Measurements from ENCODE around the gene PITRM1.

The PITRM1 gene

DNA sequence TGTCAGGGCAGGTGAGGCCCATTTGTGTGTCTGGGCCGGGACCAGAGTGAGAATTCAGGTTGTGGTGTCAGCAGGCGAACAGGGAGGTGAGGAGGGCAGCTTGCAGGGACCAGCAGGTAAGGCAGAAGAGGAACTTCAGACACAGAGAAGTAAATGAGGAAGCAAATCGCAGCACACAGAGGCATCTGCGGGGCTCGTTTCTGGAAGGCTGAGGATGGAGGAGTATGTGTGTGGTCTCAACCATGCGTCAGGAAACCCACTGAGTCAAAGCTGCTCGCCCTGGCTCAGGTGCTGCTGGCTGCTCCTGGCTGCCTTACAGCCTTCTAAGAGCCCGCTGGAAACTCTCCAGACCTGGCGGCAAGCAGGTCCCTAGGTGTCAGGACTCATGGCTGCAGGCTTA is 26.9 kb upstream of the PITRM1 start:
- Histone ChIP-seq H3K9me3 (ENCODE audit: low read length) (no peaks in the 10 kb centered on the region), H3K4me1 (ENCODE audit: insufficient read depth, low read length, severe bottlenecking) (no peaks in the 10 kb centered on the region), H3K9me2 (ENCODE audit: low read depth, low read length) (no peaks in the 10 kb centered on the region), H3K4me2 (ENCODE audit: low read length) (no peak overlapping the region; the same call in 1 of the 2 replicates), H3K79me2 (ENCODE audit: insufficient read depth, low read length) (no peaks in the 10 kb centered on the region), H2AFZ (ENCODE audit: low read length) (no peak overlapping the region), H3K36me3 (ENCODE audit: insufficient read depth, low read length) (no peaks in the 10 kb centered on the region), H3F3A (ENCODE audit: insufficient read depth, low read length) (no peaks in the 10 kb centered on the region), H3K27ac (ENCODE audit: low read depth, low read length, poor library complexity, severe bottlenecking) (no peak overlapping the region), H3K9ac (ENCODE audit: low read length) (no peak overlapping the region), H3K4me3 (ENCODE audit: low read depth, low read length, poor library complexity, severe bottlenecking) (no peak overlapping the region), H3K27me3 (ENCODE audit: insufficient read depth, low read length) (no peaks in the 10 kb centered on the region), H4K20me1 (ENCODE audit: insufficient read depth, low read length) (no peaks in the 10 kb centered on the region)
- TF ChIP-seq, protein P1, sequence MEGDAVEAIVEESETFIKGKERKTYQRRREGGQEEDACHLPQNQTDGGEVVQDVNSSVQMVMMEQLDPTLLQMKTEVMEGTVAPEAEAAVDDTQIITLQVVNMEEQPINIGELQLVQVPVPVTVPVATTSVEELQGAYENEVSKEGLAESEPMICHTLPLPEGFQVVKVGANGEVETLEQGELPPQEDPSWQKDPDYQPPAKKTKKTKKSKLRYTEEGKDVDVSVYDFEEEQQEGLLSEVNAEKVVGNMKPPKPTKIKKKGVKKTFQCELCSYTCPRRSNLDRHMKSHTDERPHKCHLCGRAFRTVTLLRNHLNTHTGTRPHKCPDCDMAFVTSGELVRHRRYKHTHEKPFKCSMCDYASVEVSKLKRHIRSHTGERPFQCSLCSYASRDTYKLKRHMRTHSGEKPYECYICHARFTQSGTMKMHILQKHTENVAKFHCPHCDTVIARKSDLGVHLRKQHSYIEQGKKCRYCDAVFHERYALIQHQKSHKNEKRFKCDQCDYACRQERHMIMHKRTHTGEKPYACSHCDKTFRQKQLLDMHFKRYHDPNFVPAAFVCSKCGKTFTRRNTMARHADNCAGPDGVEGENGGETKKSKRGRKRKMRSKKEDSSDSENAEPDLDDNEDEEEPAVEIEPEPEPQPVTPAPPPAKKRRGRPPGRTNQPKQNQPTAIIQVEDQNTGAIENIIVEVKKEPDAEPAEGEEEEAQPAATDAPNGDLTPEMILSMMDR (IDR thresholded peaks at IDR 0.05; ENCODE audit: low read length) = no peak
- TF ChIP-seq EZH2 (IDR thresholded peaks at IDR 0.05; ENCODE audit: borderline replicate concordance, low read length) = no peak

DNA sequence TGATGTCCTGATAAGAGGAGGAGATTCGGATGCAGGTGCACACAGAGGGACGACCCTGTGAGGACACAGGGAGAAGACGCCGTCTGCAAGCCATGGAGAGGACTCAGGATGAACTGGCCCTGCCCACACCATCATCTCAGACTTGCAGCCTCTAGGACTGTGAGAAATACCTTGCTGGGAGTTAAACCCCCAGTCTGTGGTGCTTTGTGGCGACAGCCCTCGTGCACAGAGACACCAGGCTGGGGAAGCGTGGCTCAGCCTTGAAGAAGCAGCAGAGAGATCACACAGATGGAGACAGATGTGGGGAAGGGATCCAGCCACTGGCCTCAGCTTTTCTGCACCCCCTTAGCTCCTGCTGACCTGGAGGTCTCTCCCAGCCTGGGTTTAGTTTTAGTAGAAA is 26.3 kb upstream of the PITRM1 start:
- no peaks in the 10 kb centered on the region for H3F3A ChIP-seq (ENCODE audit: insufficient read depth, low read length)
- no peaks in the 10 kb centered on the region for H3K9me2 ChIP-seq (ENCODE audit: low read depth, low read length)
- no peaks in the 10 kb centered on the region for H4K20me1 ChIP-seq (ENCODE audit: insufficient read depth, low read length)
- H3K4me2 ChIP-seq (ENCODE audit: low read length) = no peak overlapping the region; the same call in 1 of the 2 replicates
- H3K27me3 ChIP-seq (ENCODE audit: insufficient read depth, low read length) = no peaks in the 10 kb centered on the region
- no peaks in the 10 kb centered on the region for H3K9me3 ChIP-seq (ENCODE audit: low read length)
- TF ChIP-seq, protein P1 (IDR thresholded peaks at IDR 0.05; ENCODE audit: low read length) = no peak
- no peak for TF ChIP-seq EZH2 (IDR thresholded peaks at IDR 0.05; ENCODE audit: borderline replicate concordance, low read length)
- no peak overlapping the region for H3K4me3 ChIP-seq (ENCODE audit: low read depth, low read length, poor library complexity, severe bottlenecking)
- no peaks in the 10 kb centered on the region for H3K4me1 ChIP-seq (ENCODE audit: insufficient read depth, low read length, severe bottlenecking)
- no peak overlapping the region for H2AFZ ChIP-seq (ENCODE audit: low read length)
- H3K36me3 ChIP-seq (ENCODE audit: insufficient read depth, low read length) = no peaks in the 10 kb centered on the region
- H3K9ac ChIP-seq (ENCODE audit: low read length) = no peak overlapping the region
- no peak overlapping the region for H3K27ac ChIP-seq (ENCODE audit: low read depth, low read length, poor library complexity, severe bottlenecking)
- H3K79me2 ChIP-seq (ENCODE audit: insufficient read depth, low read length) = no peaks in the 10 kb centered on the region

DNA sequence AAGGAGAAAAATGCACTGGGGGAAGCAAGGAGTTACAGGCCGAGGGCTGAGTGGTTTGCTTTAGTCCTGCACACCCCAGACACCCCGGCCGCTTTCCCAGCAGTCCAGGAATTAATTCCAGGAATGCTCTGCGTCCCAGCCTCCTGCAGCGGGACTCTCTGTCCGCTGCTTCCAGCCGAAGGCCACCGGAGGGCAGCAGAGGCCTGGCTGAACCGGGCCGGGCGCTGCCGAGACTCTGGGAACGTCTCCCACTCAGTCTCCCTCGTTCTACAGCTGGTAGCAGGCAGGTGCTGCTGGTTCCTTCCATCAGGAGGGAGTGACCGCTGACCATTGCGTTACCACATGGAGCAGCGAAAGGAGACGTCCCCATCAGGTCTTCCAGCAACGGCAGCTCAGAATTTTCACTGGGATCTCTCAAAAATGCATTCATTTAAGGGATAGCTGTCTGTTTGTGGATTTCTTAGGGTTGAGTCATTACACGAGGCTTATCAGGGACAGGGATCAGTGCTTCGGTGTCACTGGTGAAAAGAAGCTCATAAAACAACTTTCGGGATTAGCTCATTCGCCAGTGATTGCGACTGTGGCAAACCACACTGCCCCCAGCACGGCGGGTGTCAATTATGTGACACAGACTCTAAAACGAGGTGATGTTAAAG is 24.9 kb upstream of the PITRM1 start:
- Histone ChIP-seq H3K4me3 (ENCODE audit: low read depth, low read length, poor library complexity, severe bottlenecking) (no peak overlapping the region), H3K4me2 (ENCODE audit: low read length) (no peak overlapping the region), H2AFZ (ENCODE audit: low read length) (no peak overlapping the region), H3K79me2 (ENCODE audit: insufficient read depth, low read length) (no peaks in the 10 kb centered on the region), H3K27ac (ENCODE audit: low read depth, low read length, poor library complexity, severe bottlenecking) (no peak overlapping the region), H4K20me1 (ENCODE audit: insufficient read depth, low read length) (no peaks in the 10 kb centered on the region), H3K27me3 (ENCODE audit: insufficient read depth, low read length) (no peaks in the 10 kb centered on the region), H3K9me3 (ENCODE audit: low read length) (no peaks in the 10 kb centered on the region), H3K9ac (ENCODE audit: low read length) (no peak overlapping the region), H3K36me3 (ENCODE audit: insufficient read depth, low read length) (no peaks in the 10 kb centered on the region), H3K4me1 (ENCODE audit: insufficient read depth, low read length, severe bottlenecking) (no peaks in the 10 kb centered on the region), H3K9me2 (ENCODE audit: low read depth, low read length) (no peaks in the 10 kb centered on the region), H3F3A (ENCODE audit: insufficient read depth, low read length) (no peaks in the 10 kb centered on the region)
- TF ChIP-seq EZH2 (IDR thresholded peaks at IDR 0.05; ENCODE audit: borderline replicate concordance, low read length) = no peak
- TF ChIP-seq, protein P1 (IDR thresholded peaks at IDR 0.05; ENCODE audit: low read length) = peak; percentile 39; the same call in 1 of the 2 replicates
